IPS DF 19.7 (cell line): Measurements from ENCODE around the gene SPPL3.

ENCODE experiments used
- DNase-seq: peaks from one replicate; pipeline ENCODE4 v3.0.0-alpha.2; 2013; ENCODE audit warnings: low read depth, low spot score

Gene SPPL3

GRCh38 chr12:120783197-120783596 lies 121.0 kb downstream of the SPPL3 start:
- no peak for DNase-seq

GRCh38 chr12:120775862-120776552 lies 128.2 kb downstream of the SPPL3 start:
- no peak for DNase-seq

- no peak for DNase-seq
Measured at GRCh38 chr12:120774169-120774916, 129.8 kb downstream of the SPPL3 start.

GRCh38 chr12:120771097-120771496 lies 133.1 kb downstream of the SPPL3 start:
- no peak for DNase-seq

GRCh38 chr12:120767071-120768024 lies 136.8 kb downstream of the SPPL3 start:
- DNase-seq = no peak

- no peak for DNase-seq
Measured at GRCh38 chr12:120766566-120766965, 137.6 kb downstream of the SPPL3 start.

- DNase-seq = no peak
Measured at GRCh38 chr12:120764816-120765215, 139.3 kb downstream of the SPPL3 start.

- DNase-seq = no peak
Measured at GRCh38 chr12:120763250-120763649, 140.9 kb downstream of the SPPL3 start.

- DNase-seq = no peak
Measured at GRCh38 chr12:120762086-120762485, 142.1 kb downstream of the SPPL3 start.

- DNase-seq = no peak
Measured at GRCh38 chr12:120761519-120761934, 142.6 kb downstream of the SPPL3 start.

GRCh38 chr12:120760349-120761254 lies 143.6 kb downstream of the SPPL3 start:
- DNase-seq = no peak

- DNase-seq = no peak
Measured at GRCh38 chr12:120759591-120760348, 144.4 kb downstream of the SPPL3 start.

GRCh38 chr12:120758798-120759590 lies 145.2 kb downstream of the SPPL3 start:
- no peak for DNase-seq

GRCh38 chr12:120757949-120758348 lies 146.2 kb downstream of the SPPL3 start:
- DNase-seq = no peak

- DNase-seq = no peak
Measured at GRCh38 chr12:120757226-120757742, 146.9 kb downstream of the SPPL3 start.

GRCh38 chr12:120755269-120755668 lies 148.9 kb downstream of the SPPL3 start:
- DNase-seq = no peak

GRCh38 chr12:120754792-120755191 lies 149.4 kb downstream of the SPPL3 start:
- no peak for DNase-seq

GRCh38 chr12:120751389-120751788 lies 152.8 kb downstream of the SPPL3 start:
- DNase-seq = no peak

- no peak for DNase-seq
Measured at GRCh38 chr12:120750806-120751205, 153.4 kb downstream of the SPPL3 start.
